Fibroblast of lung (primary cell): ENCODE measurements around the gene HBA1. TPM values are rescaled to one million over a fixed set of nuclear protein-coding genes. Genes with fewer than 3 reads are reported as not detected.
"Not testable (repeated sequence)": the region's sequence is repeated elsewhere in the genome, so short reads cannot be mapped to it uniquely, and the experiment has no call there.

ENCODE experiments used
- DNase-seq, 2 donors: peaks; one replicate each; pipeline versions ENCODE4 v3.0.0 to v3.0.0-alpha.2; 2010; ENCODE audit warnings: low read depth in 2 of 2
- H2AFZ ChIP-seq: 2 replicates; pipeline ENCODE4 v1.5.1; 2012; ENCODE audit warnings: low read length, control low read depth, inconsistent platforms
- H3K27ac ChIP-seq: 2 replicates; pipeline ENCODE4 v1.5.1; 2011; ENCODE audit warnings: low read length, control low read depth; ENCODE audit not compliant: insufficient read depth
- H3K27me3 ChIP-seq: 2 replicates; pipeline ENCODE4 v1.5.1; 2011; ENCODE audit warnings: mild to moderate bottlenecking, low read length; ENCODE audit not compliant: control insufficient read depth, insufficient read depth
- H3K36me3 ChIP-seq: 2 replicates; pipeline ENCODE4 v1.5.1; 2011; ENCODE audit warnings: low read length; ENCODE audit not compliant: control insufficient read depth, insufficient read depth
- H3K4me1 ChIP-seq: 2 replicates; pipeline ENCODE4 v1.5.1; 2011; ENCODE audit warnings: low read length; ENCODE audit not compliant: control insufficient read depth, insufficient read depth; ENCODE audit errors: extremely low read depth
- H3K4me2 ChIP-seq: 2 replicates; pipeline ENCODE4 v1.5.1; 2011; ENCODE audit warnings: low read length, control low read depth; ENCODE audit not compliant: insufficient read depth; ENCODE audit errors: extremely low read depth
- H3K4me3 ChIP-seq, 4 experiments: fragments of 200-600 bp in 1 of 4; sonication (generic) in 1 of 4; replicated peaks in 1 of 4; 2 replicates each; pipeline ENCODE4 v1.5.1; 2011 to 2016; ENCODE audit warnings: low read length in 4 of 4, low read depth in 3 of 4, mild to moderate bottlenecking in 3 of 4, control low read depth in 2 of 4, inconsistent platforms in 1 of 4, mixed read lengths in 1 of 4; ENCODE audit not compliant: insufficient read depth in 1 of 4; ENCODE audit errors: control extremely low read depth in 1 of 4
- H3K79me2 ChIP-seq: 2 replicates; pipeline ENCODE4 v1.5.1; 2012; ENCODE audit warnings: mild to moderate bottlenecking, low read length, inconsistent platforms; ENCODE audit not compliant: control insufficient read depth, insufficient read depth
- H3K9ac ChIP-seq: 2 replicates; pipeline ENCODE4 v1.5.1; 2011; ENCODE audit warnings: mild to moderate bottlenecking, low read length, control low read depth; ENCODE audit not compliant: insufficient read depth
- H3K9me3 ChIP-seq: 2 replicates; pipeline ENCODE4 v1.5.1; 2012; ENCODE audit warnings: low read depth, low read length; ENCODE audit not compliant: control insufficient read depth, insufficient read depth
- H4K20me1 ChIP-seq: 2 replicates; pipeline ENCODE4 v1.5.1; 2011; ENCODE audit warnings: low read length; ENCODE audit not compliant: control insufficient read depth, insufficient read depth; ENCODE audit errors: extremely low read depth
- CTCF ChIP-seq, 2 donors: IDR thresholded peaks in 1 of 2; conservative IDR thresholded peaks in 1 of 2; 1 replicate in 1 of 2; 2 replicates in 1 of 2; pipeline ENCODE4 v1.5.1; 2011 to 2012; ENCODE audit warnings: low read length in 2 of 2, control low read depth in 1 of 2, inconsistent platforms in 1 of 2, low read depth in 1 of 2, mild to moderate bottlenecking in 1 of 2
- EZH2 ChIP-seq: IDR thresholded peaks from 2 replicates; pipeline ENCODE4 v1.5.1; 2012; ENCODE audit warnings: low read length, control low read depth, mild to moderate bottlenecking; ENCODE audit errors: missing control alignments
- polyA minus RNA-seq: library from RNA; depleted of rRNA, polyadenylated mRNA; stranded (reverse); fragments of >200 nt; gene quantifications from 2 replicates; pipeline ENCODE4 v1.2.3, GENCODE V29; 2011; ENCODE audit warnings: low replicate concordance
- polyA plus RNA-seq, 2 donors: library from polyadenylated mRNA; depleted of rRNA in 1 of 2; stranded (reverse) in 1 of 2; unstranded in 1 of 2; fragments of >200 nt; gene quantifications; 2 replicates each; pipeline ENCODE4 v1.2.1, GENCODE V29; 2011 to 2012; ENCODE audit warnings: missing spikeins in 1 of 2
- total RNA-seq: library from RNA; depleted of rRNA; stranded (reverse); fragments of >200 nt; gene quantifications from 2 replicates; pipeline ENCODE4 v1.2.1, GENCODE V29; 2014

HBA1 gene
- total RNA-seq (not detected in 2 replicates), polyA plus RNA-seq (0.69 and 0.77 TPM in 2 replicates), polyA minus RNA-seq (not detected in 2 replicates)
- 0.55 and 2.2 TPM in 2 replicates for polyA plus RNA-seq (2012)

GRCh38 chr16:176477-177382, at the start of gene HBA1:
TSS of gene HBA1 (plus strand) at chr16:176680. CDS start at chr16:176717, 37 bp downstream.
- not testable (repeated sequence) for H3K9ac ChIP-seq, DNase-seq, H2AFZ ChIP-seq, H3K9me3 ChIP-seq, H4K20me1 ChIP-seq, H3K4me1 ChIP-seq, H3K4me2 ChIP-seq, H3K27ac ChIP-seq, H3K4me3 ChIP-seq, H3K79me2 ChIP-seq, H3K36me3 ChIP-seq
- H3K27me3 ChIP-seq = peaks cover 32% of the 10 kb centered on the region
- TF ChIP-seq EZH2 = peak; percentile 89

DNA sequence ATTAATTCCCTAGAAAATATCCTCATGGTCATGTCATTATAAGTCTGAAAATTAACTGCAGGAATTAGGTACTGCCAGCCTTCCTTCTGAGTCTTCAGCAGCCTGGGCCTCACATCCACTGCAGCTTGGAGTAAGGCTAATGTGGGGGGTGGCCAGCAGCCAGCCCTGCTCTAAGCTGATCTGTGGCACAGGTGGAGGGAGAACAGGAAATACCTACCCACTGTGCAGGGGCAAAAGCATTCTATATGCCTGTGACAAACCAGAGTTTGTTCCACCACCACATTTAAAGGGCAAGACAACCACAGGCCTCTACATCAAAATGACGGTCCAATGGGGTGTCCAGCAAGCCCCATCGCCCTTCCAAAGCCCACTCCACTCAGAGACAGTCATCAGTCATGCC, 47.4 kb upstream of the HBA1 start:
- Histone ChIP-seq H3K36me3 (no peaks in the 10 kb centered on the region), H3K79me2 (peaks cover 6% of the 10 kb centered on the region), H2AFZ (no peak overlapping the region), H3K4me3 (no peak overlapping the region), H3K9ac (no peak overlapping the region), H3K4me1 (no peaks in the 10 kb centered on the region), H4K20me1 (no peaks in the 10 kb centered on the region), H3K4me2 (no peak overlapping the region), H3K27me3 (no peaks in the 10 kb centered on the region), H3K27ac (no peak overlapping the region), H3K9me3 (no peaks in the 10 kb centered on the region)
- no peak for TF ChIP-seq EZH2
- TF ChIP-seq CTCF (conservative IDR thresholded peaks at IDR 0.05 in 1 of 2, IDR thresholded peaks at IDR 0.05 in 1 of 2; ENCODE audit: low read depth in 1 of 2, low read length in 2 of 2) = no peak
- DNase-seq = no peak

DNA sequence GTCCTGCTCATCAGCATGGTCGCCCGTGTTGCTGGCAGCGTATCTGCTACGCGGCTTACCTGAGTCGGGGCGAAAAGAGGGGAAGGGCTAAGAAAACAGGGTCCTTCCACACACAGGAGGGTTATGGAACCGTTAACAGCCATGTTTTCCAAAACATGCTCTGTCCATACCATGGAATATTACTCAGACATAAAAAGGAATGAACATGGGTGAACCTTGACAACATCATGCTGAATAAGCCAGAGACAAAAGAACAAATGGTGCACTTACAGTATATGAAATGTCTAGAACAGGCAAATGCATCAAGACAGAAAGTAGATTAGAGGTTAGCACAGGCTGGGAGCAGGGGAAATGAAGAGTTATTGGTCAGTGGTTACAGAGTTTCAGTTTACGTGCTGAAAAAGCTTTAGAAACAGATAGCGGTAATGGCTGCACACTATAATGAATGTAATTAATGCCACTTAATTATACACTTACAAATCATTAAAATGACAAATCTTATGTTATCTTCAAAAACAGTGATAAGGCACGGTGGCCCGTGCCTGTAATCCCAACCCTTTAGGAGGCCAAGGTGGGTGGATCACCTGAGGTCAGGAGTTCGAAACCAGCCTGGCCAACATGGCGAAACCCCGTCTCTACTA, 45.8 kb upstream of the HBA1 start:
- TF ChIP-seq CTCF (conservative IDR thresholded peaks at IDR 0.05 in 1 of 2, IDR thresholded peaks at IDR 0.05 in 1 of 2; ENCODE audit: low read depth in 1 of 2, low read length in 2 of 2) = no peak
- TF ChIP-seq EZH2 = no peak
- Histone ChIP-seq H3K9me3 (no peaks in the 10 kb centered on the region), H3K4me2 (no peak overlapping the region), H3K9ac (no peak overlapping the region), H3K27ac (no peak overlapping the region), H3K79me2 (peaks cover 9% of the 10 kb centered on the region), H3K4me3 (no peak overlapping the region), H3K4me1 (no peaks in the 10 kb centered on the region), H4K20me1 (no peaks in the 10 kb centered on the region), H3K36me3 (no peaks in the 10 kb centered on the region), H2AFZ (no peak overlapping the region), H3K27me3 (no peaks in the 10 kb centered on the region)
- no peak for DNase-seq
